ENCODE data around the gene TCFL5. TPM values are rescaled to one million over a fixed set of nuclear protein-coding genes. Genes with fewer than 3 reads are reported as not detected.

Gene TCFL5
- total and polyA plus RNA-seq, 7 experiments from 2014 or later: 0.91 to 10.8 (median 7.0) TPM

- H3K36me3 ChIP-seq (ENCODE audit: control insufficient read depth in 2 of 3, insufficient read depth in 3 of 3, low read length in 3 of 3): peaks cover 0 to 53% (median 0%) of the 10 kb centered on the region in 3 experiments
- peaks cover 0 to 14% (median 9%) of the 10 kb centered on the region in 5 donors for H3K36me3 Mint-ChIP-seq
- intact Hi-C loops (cut with micrococcal nuclease): loop anchor here (5.0 kb wide), 2 partner anchors 205 to 470 kb away; partner anchors contain the start of genes ARFGAP1 (in 1 of the 2) and BHLHE23 (in 1 of the 2)
- ChIA-PET POLR2A (interaction anchor here (1.4 to 5.1 kb wide), 2 partner anchors 8 to 152 kb away, joined by 4 to 65 read pairs; partner anchors contain the start of gene MRGBP), CTCF (interaction anchor here (0.6 kb wide), 1 partner anchor 99 kb away, joined by 4 read pairs; no protein-coding TSS in a partner anchor)
- H3K9me3 ChIP-seq (ENCODE audit: control insufficient read depth in 2 of 3, low read length in 3 of 3): no peaks in the 10 kb centered on the region
- H3K27ac ChIP-seq (ENCODE audit: low read depth, low read length): no peak overlapping the region
- ATAC-seq (no peak), DNase-seq (no peak)
- peaks cover 27 to 45% (median 34%) of the 10 kb centered on the region in 7 donors for H3K4me1 Mint-ChIP-seq
- no peaks in the 10 kb centered on the region for H3K27me3 ChIP-seq (ENCODE audit: control insufficient read depth in 2 of 2, insufficient read depth in 2 of 2, low read length in 2 of 2)
- peak overlapping the region in 2 of 10 donors; percentile 43 to 99 for H3K4me3 Mint-ChIP-seq
- H3K27me3 Mint-ChIP-seq: no peaks in the 10 kb centered on the region
- peak overlapping the region in 1 of 9 donors; percentile 87 for H3K27ac Mint-ChIP-seq
- no peak overlapping the region for H3K4me3 ChIP-seq (ENCODE audit: low read length)
- H3K4me1 ChIP-seq (ENCODE audit: control insufficient read depth in 2 of 2, insufficient read depth in 2 of 2, low read length in 2 of 2): peaks cover 17 to 22% of the 10 kb centered on the region in 2 donors
- H3K9me3 Mint-ChIP-seq: no peaks in the 10 kb centered on the region
These were observed 59.5 kb downstream of the TCFL5 start for GRCh38 chr20:62802026-62802712.

GRCh38 chr20:62801284-62802010 lies 60.2 kb downstream of the TCFL5 start:
- intact Hi-C loops (cut with micrococcal nuclease): loop anchor here (5.0 kb wide), 2 partner anchors 206 to 471 kb away; partner anchors contain the start of genes ARFGAP1 (in 1 of the 2) and BHLHE23 (in 1 of the 2)
- peaks cover 17 to 19% of the 10 kb centered on the region in 2 donors for H3K4me1 ChIP-seq (ENCODE audit: control insufficient read depth in 2 of 2, insufficient read depth in 2 of 2, low read length in 2 of 2)
- H3K9me3 ChIP-seq (ENCODE audit: control insufficient read depth in 2 of 3, low read length in 3 of 3): no peaks in the 10 kb centered on the region
- H3K36me3 ChIP-seq (ENCODE audit: control insufficient read depth in 2 of 3, insufficient read depth in 3 of 3, low read length in 3 of 3): peaks cover 0 to 47% (median 0%) of the 10 kb centered on the region in 3 experiments
- Mint-ChIP-seq H3K4me3 (peak overlapping the region in 1 of 10 donors; percentile 51), H3K9me3 (no peaks in the 10 kb centered on the region), H3K27me3 (no peaks in the 10 kb centered on the region), H3K36me3 (peaks cover 0 to 14% (median 9%) of the 10 kb centered on the region in 5 donors), H3K27ac (peak overlapping the region in 1 of 9 donors; percentile 17), H3K4me1 (peaks cover 21 to 42% (median 29%) of the 10 kb centered on the region in 7 donors)
- POLR2A ChIA-PET: interaction anchor here (0.7 to 5.1 kb wide), 3 partner anchors 7 to 151 kb away, joined by 3 to 65 read pairs (median 4); partner anchors contain the start of gene MRGBP
- no peak for DNase-seq
- H3K27ac ChIP-seq (ENCODE audit: low read depth, low read length): no peak overlapping the region
- no peak for ATAC-seq
- no peak overlapping the region for H3K4me3 ChIP-seq (ENCODE audit: low read length)
- CTCF ChIA-PET: no interaction called here
- no peaks in the 10 kb centered on the region for H3K27me3 ChIP-seq (ENCODE audit: control insufficient read depth in 2 of 2, insufficient read depth in 2 of 2, low read length in 2 of 2)

- intact Hi-C loops (cut with micrococcal nuclease): loop anchor here (5.0 kb wide), 2 partner anchors 207 to 472 kb away; partner anchors contain the start of genes ARFGAP1 (in 1 of the 2) and BHLHE23 (in 1 of the 2)
- peak overlapping the region in 1 of 9 donors; percentile 58 for H3K27ac Mint-ChIP-seq
- H3K9me3 Mint-ChIP-seq: no peaks in the 10 kb centered on the region
- H3K27ac ChIP-seq (ENCODE audit: low read depth, low read length): no peak overlapping the region
- H3K36me3 Mint-ChIP-seq: peaks cover 0 to 14% (median 9%) of the 10 kb centered on the region in 5 donors
- peaks cover 0 to 40% (median 0%) of the 10 kb centered on the region in 3 experiments for H3K36me3 ChIP-seq (ENCODE audit: control insufficient read depth in 2 of 3, insufficient read depth in 3 of 3, low read length in 3 of 3)
- no peaks in the 10 kb centered on the region for H3K27me3 ChIP-seq (ENCODE audit: control insufficient read depth in 2 of 2, insufficient read depth in 2 of 2, low read length in 2 of 2)
- peaks cover 23 to 39% (median 29%) of the 10 kb centered on the region in 7 donors for H3K4me1 Mint-ChIP-seq
- DNase-seq (no peak), ATAC-seq (no peak)
- H3K4me3 ChIP-seq (ENCODE audit: low read length): no peak overlapping the region
- no peaks in the 10 kb centered on the region for H3K9me3 ChIP-seq (ENCODE audit: control insufficient read depth in 2 of 3, low read length in 3 of 3)
- POLR2A ChIA-PET: interaction anchor here (0.7 kb wide), 2 partner anchors 26 to 148 kb away, joined by 3 to 4 read pairs; no protein-coding TSS in a partner anchor
- CTCF ChIA-PET: no interaction called here
- peaks cover 9 to 11% of the 10 kb centered on the region in 2 donors for H3K4me1 ChIP-seq (ENCODE audit: control insufficient read depth in 2 of 2, insufficient read depth in 2 of 2, low read length in 2 of 2)
- no peaks in the 10 kb centered on the region for H3K27me3 Mint-ChIP-seq
- peak overlapping the region in 2 of 10 donors; percentile 36 to 51 for H3K4me3 Mint-ChIP-seq
These were observed 61.0 kb downstream of the TCFL5 start for GRCh38 chr20:62800314-62801259.

GRCh38 chr20:62799873-62800272 lies 61.7 kb downstream of the TCFL5 start:
- ATAC-seq (no peak), DNase-seq (no peak)
- H3K27ac Mint-ChIP-seq: peak overlapping the region in 1 of 9 donors; percentile 58
- Histone ChIP-seq H3K27ac (ENCODE audit: low read depth, low read length) (no peak overlapping the region), H3K9me3 (ENCODE audit: control insufficient read depth in 2 of 3, low read length in 3 of 3) (no peaks in the 10 kb centered on the region), H3K4me1 (ENCODE audit: control insufficient read depth in 2 of 2, insufficient read depth in 2 of 2, low read length in 2 of 2) (peaks cover 9 to 11% of the 10 kb centered on the region in 2 donors), H3K36me3 (ENCODE audit: control insufficient read depth in 2 of 3, insufficient read depth in 3 of 3, low read length in 3 of 3) (peaks cover 0 to 40% (median 0%) of the 10 kb centered on the region in 3 experiments), H3K27me3 (ENCODE audit: control insufficient read depth in 2 of 2, insufficient read depth in 2 of 2, low read length in 2 of 2) (no peaks in the 10 kb centered on the region), H3K4me3 (ENCODE audit: low read length) (no peak overlapping the region)
- H3K4me3 Mint-ChIP-seq: peak overlapping the region in 3 of 10 donors; percentile 2 to 59 (median 36)
- no peaks in the 10 kb centered on the region for H3K27me3 Mint-ChIP-seq
- peaks cover 0 to 14% (median 9%) of the 10 kb centered on the region in 5 donors for H3K36me3 Mint-ChIP-seq
- H3K4me1 Mint-ChIP-seq: peaks cover 23 to 40% (median 29%) of the 10 kb centered on the region in 7 donors
- intact Hi-C loops (cut with micrococcal nuclease): loop anchor here (5.0 to 10.0 kb wide), 5 partner anchors 207 to 935 kb away; partner anchors contain the start of genes ARFGAP1 (in 1 of the 2), BHLHE23 (in 1 of the 2), GMEB2 (in 1 of the 2) and LIME1 (in 1 of the 2)
- POLR2A ChIA-PET: no interaction called here
- H3K9me3 Mint-ChIP-seq: peaks cover 0 to under 1% (median 0%) of the 10 kb centered on the region in 11 donors
- CTCF ChIA-PET: no interaction called here

GRCh38 chr20:62799459-62799858 lies 62.2 kb downstream of the TCFL5 start:
- no peaks in the 10 kb centered on the region for H3K27me3 ChIP-seq (ENCODE audit: control insufficient read depth in 2 of 2, insufficient read depth in 2 of 2, low read length in 2 of 2)
- Mint-ChIP-seq H3K36me3 (peaks cover 0 to 14% (median 8%) of the 10 kb centered on the region in 5 donors), H3K9me3 (peaks cover 0 to 5% (median 0%) of the 10 kb centered on the region in 11 donors), H3K27me3 (no peaks in the 10 kb centered on the region), H3K27ac (peak overlapping the region in 2 of 9 donors; percentile 41 to 60), H3K4me3 (peak overlapping the region in 3 of 10 donors; percentile 2 to 59 (median 8)), H3K4me1 (peaks cover 23 to 43% (median 30%) of the 10 kb centered on the region in 7 donors)
- peaks cover 9 to 11% of the 10 kb centered on the region in 2 donors for H3K4me1 ChIP-seq (ENCODE audit: control insufficient read depth in 2 of 2, insufficient read depth in 2 of 2, low read length in 2 of 2)
- no peak overlapping the region for H3K27ac ChIP-seq (ENCODE audit: low read depth, low read length)
- no peak for ATAC-seq
- H3K9me3 ChIP-seq (ENCODE audit: control insufficient read depth in 2 of 3, low read length in 3 of 3): no peaks in the 10 kb centered on the region
- H3K4me3 ChIP-seq (ENCODE audit: low read length): no peak overlapping the region
- no peak for DNase-seq
- POLR2A ChIA-PET: no interaction called here
- intact Hi-C loops (cut with micrococcal nuclease): loop anchor here (5.0 to 10.0 kb wide), 3 partner anchors 723 to 935 kb away; partner anchors contain the start of genes GMEB2 (in 1 of the 2), LIME1 (in 1 of the 2), PPDPF (in 1 of the 2) and SLC2A4RG (in 1 of the 2)
- CTCF ChIA-PET: no interaction called here
- H3K36me3 ChIP-seq (ENCODE audit: control insufficient read depth in 2 of 3, insufficient read depth in 3 of 3, low read length in 3 of 3): peaks cover 0 to 40% (median 0%) of the 10 kb centered on the region in 3 experiments
